Upper lobe of left lung (tissue), 6 donors: Measurements from ENCODE around the gene SIMC1. TPM values are rescaled to one million over a fixed set of nuclear protein-coding genes. Genes with fewer than 3 reads are reported as not detected.
"Not testable (repeated sequence)": the region's sequence is repeated elsewhere in the genome, so short reads cannot be mapped to it uniquely, and the experiment has no call there.

Source experiments
- ATAC-seq, 2 donors: fragments of 200-7000 bp; cut with Tn5 transposase; one replicate each; pipeline ENCODE4 v1.9.1; 2022; ENCODE audit warnings: mild to moderate bottlenecking in 2 of 2, moderate library complexity in 2 of 2; ENCODE audit not compliant: low FRiP score in 2 of 2
- DNase-seq, 2 donors: peaks; one replicate each; pipeline ENCODE4 v3.0.0-alpha.2; 2019 to 2020
- H3K27ac ChIP-seq, 4 donors: fragments of 200-600 bp; sonication (generic); one replicate each; pipeline ENCODE4 v1.5.1; 2016 to 2019
- H3K27me3 ChIP-seq, 4 donors: fragments of 200-600 bp; sonication (generic); one replicate each; pipeline ENCODE4 v1.5.1; 2017 to 2019
- H3K36me3 ChIP-seq, 4 donors: fragments of 200-600 bp; sonication (generic); one replicate each; pipeline ENCODE4 v1.5.1; 2016 to 2019
- H3K4me1 ChIP-seq, 4 donors: fragments of 200-600 bp; sonication (generic); one replicate each; pipeline ENCODE4 v1.5.1; 2018 to 2019
- H3K4me3 ChIP-seq, 4 donors: fragments of 200-600 bp; sonication (generic); one replicate each; pipeline ENCODE4 v1.5.1; 2017 to 2019; ENCODE audit warnings: mild to moderate bottlenecking in 2 of 4, moderate library complexity in 1 of 4
- H3K9me3 ChIP-seq, 4 donors: fragments of 200-600 bp; sonication (generic); one replicate each; pipeline ENCODE4 v1.5.1; 2018 to 2019
- EP300 ChIP-seq, 4 donors: sonication (generic); formaldehyde crosslinking; IDR thresholded peaks; one replicate each; pipeline ENCODE4 v1.5.1; 2017; ENCODE audit warnings: antibody characterized with exemption in 4 of 4, control low read depth in 2 of 4
- POLR2A ChIP-seq, 4 donors: fragments of 450-650 bp; IDR thresholded peaks; one replicate each; pipeline ENCODE4 v1.5.1; 2016 to 2017; ENCODE audit warnings: antibody characterized with exemption in 4 of 4, mild to moderate bottlenecking in 2 of 4
- POLR2AphosphoS5 ChIP-seq, 2 donors: sonication (generic); formaldehyde crosslinking; IDR thresholded peaks; one replicate each; pipeline ENCODE4 v1.5.1; 2017; ENCODE audit warnings: antibody characterized with exemption in 2 of 2
- WGBS, 2 donors: methylation state at CpG; one replicate each; pipeline ENCODE4 v1.1.5; 2017 to 2018; 5-methylcytosine and 5-hydroxymethylcytosine counted together
- total RNA-seq, 6 donors: library from RNA; depleted of rRNA in 4 of 6; stranded (reverse); fragments of >200 nt in 4 of 6; gene quantifications; one replicate each; pipeline versions ENCODE4 v1.1.0 to v1.2.1, GENCODE V29; 2016 to 2021
- TF ChIP-seq, protein P1 (sequence below), 6 experiments: fragments of 450-650 bp in 4 of 6; fragments of 200-600 bp in 2 of 6; sonication (generic) in 2 of 6; IDR thresholded peaks; one replicate each; pipeline ENCODE4 v1.5.1; 2016 to 2019; ENCODE audit warnings: antibody characterized with exemption in 6 of 6
- donor health status: DM: no; HTN: no; CAD: no; lungs with moderate emphysema.
- donor health status: DM: no; HTN: yes; CAD: no; lungs with severe emphysema.

SIMC1 gene
- total RNA-seq, 6 donors from 2014 or later, result 13.6 to 43.0 (median 21.2) TPM

DNA sequence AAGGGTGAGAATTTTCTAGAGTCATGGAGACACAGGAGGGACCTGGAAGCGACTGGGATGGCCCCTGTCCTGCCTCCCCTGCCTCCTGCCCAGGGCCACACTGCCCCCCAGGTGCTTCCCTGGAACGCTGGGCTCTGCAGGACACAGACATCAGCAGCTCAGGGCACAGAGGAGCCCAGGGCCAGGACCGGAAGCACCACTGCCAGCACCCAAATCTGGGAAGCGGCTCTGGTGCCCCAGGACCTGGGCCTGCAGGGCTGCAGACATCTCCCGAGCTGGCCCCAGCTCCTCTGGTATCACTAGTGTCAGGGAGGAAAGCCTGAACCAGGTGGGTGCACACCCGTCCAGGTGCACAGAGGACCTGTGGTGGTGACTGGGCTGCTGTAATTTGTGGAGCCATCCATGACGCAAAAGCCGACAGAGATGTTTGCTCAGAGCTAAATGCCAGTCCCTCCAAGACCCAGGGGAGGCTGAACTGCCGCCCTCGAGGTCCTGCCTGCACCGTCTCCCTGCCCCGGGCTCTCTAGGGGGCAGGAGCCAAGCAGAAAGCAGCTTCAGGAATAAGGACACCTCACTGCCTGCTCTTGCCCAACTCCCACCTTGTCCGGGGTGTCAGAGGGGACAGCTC lies 46.0 kb upstream of the SIMC1 start:
- ATAC-seq (no peak), DNase-seq (no peak)
- H3K27ac ChIP-seq, result no peak overlapping the region
- no peak overlapping the region for H3K4me3 ChIP-seq
- no peaks in the 10 kb centered on the region for H3K36me3 ChIP-seq
- 82% methylated on average over 13 of the region's 13 CpGs; no CpG with 5 or more reads in 1 of the 2 donors for WGBS, 2 donors
- no peaks in the 10 kb centered on the region for H3K27me3 ChIP-seq
- H3K4me1 ChIP-seq, result peaks cover 0 to 4% (median 2%) of the 10 kb centered on the region in 4 donors
- TF ChIP-seq POLR2A (IDR thresholded peaks at IDR 0.05) (no peak), EP300 (IDR thresholded peaks at IDR 0.05) (no peak), POLR2AphosphoS5 (IDR thresholded peaks at IDR 0.05) (no peak)
- TF ChIP-seq, protein P1, sequence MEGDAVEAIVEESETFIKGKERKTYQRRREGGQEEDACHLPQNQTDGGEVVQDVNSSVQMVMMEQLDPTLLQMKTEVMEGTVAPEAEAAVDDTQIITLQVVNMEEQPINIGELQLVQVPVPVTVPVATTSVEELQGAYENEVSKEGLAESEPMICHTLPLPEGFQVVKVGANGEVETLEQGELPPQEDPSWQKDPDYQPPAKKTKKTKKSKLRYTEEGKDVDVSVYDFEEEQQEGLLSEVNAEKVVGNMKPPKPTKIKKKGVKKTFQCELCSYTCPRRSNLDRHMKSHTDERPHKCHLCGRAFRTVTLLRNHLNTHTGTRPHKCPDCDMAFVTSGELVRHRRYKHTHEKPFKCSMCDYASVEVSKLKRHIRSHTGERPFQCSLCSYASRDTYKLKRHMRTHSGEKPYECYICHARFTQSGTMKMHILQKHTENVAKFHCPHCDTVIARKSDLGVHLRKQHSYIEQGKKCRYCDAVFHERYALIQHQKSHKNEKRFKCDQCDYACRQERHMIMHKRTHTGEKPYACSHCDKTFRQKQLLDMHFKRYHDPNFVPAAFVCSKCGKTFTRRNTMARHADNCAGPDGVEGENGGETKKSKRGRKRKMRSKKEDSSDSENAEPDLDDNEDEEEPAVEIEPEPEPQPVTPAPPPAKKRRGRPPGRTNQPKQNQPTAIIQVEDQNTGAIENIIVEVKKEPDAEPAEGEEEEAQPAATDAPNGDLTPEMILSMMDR (IDR thresholded peaks at IDR 0.05), result no peak
- H3K9me3 ChIP-seq, result no peaks in the 10 kb centered on the region

DNA sequence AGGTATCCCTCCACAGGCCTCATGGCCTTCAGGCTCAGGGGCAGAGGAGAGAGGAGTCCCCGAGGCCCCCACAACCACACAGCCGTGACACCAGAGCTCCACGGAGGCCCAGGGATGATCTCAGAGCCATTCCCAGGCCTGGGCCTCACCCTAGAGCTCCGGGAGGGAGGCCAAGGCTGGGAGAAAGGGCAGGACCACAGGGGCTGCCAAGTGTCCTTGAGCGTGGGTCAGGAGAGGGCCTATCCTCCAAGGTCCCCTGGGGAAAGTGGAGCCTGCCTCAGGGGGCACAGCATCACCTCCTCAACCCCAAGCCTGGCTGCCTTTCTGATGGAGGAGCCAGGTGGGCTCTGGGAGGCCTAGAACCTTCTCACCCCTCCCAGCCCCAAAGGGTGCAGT lies 45.5 kb upstream of the SIMC1 start:
- H3K9me3 ChIP-seq, H3K4me3 ChIP-seq, H3K4me1 ChIP-seq, H3K27ac ChIP-seq, H3K27me3 ChIP-seq, DNase-seq, H3K36me3 ChIP-seq, ATAC-seq: not testable (repeated sequence)
- WGBS, 2 donors, result 65 to 73% methylated on average over 2 to 5 of the region's 5 CpGs

DNA sequence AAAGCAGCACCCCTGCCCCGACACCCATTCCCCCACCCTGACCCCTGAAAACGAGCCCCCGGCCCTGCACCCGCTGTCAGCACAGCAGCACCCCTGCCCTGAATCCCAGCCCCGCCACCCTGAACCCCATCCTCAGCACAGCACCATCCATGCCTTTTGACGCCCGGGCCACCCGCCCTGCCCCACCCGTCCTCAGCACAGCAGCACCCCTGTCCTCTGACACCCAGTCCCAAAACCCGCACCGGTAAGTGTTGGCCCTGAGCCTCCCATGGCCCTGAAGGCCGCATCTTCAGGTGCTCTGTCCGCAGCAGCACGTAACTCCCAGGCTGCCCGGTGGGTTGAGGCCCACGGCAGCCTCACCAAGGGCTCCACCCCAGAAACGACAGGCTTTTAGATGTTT lies 44.6 kb upstream of the SIMC1 start:
- not testable (repeated sequence) for H3K9me3 ChIP-seq, H3K27ac ChIP-seq, DNase-seq, ATAC-seq, H3K27me3 ChIP-seq, H3K4me1 ChIP-seq, H3K36me3 ChIP-seq, H3K4me3 ChIP-seq
- WGBS, 2 donors, result 79 to 82% methylated on average over 9 to 15 of the region's 17 CpGs

DNA sequence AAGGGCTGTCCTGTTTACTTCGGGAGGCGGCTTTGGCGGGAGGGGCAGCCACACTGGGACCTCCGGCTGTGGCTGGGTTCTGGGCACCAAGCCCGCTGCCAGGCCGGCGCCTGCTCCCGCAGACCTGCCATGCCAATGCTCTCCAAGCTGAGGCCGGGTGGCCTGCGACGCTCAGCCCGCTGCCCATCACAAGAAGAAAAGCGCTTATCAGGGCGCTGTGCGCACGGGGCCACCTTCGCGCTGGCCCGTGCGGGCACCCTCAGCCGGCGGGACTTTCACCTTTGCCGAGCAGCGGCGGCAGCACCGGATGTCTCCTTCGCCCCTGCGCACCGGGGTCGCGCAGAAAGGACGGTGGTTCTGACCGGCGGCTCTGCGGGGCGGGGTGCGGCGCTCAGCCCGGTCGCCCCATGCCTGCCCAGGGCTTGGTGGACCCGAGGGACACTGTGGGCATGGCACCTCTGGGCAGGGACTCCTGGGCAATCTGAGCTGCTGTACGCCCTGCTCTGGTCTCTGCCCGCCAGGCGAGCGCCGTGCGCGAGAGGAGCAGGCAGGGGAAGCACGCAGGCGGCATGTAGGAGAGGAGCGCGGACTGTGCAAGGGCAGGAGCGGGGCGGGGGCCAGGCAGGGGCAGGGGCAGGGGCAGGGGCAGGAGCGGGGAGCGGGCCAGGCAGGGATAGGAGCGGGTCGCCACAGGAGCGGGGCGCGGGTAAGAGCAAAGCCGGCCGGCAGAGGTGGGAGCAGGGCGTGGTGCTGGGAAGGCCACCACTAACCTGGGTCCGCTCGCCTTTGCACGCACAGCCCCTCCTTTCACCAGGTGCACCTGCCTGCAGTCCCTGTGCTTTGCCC lies 43.8 kb upstream of the SIMC1 start:
- H3K27ac ChIP-seq, H3K27me3 ChIP-seq, H3K36me3 ChIP-seq, H3K9me3 ChIP-seq: not testable (repeated sequence)
- 15 to 20% methylated on average over 3 to 20 of the region's 67 CpGs for WGBS, 2 donors
- peak in 1 of 2 donors; percentile 5 for ATAC-seq
- peak overlapping the region in 3 of 4 donors; percentile 15 to 38 (median 33) for H3K4me3 ChIP-seq
- H3K4me1 ChIP-seq, result peaks cover 0 to 13% (median 6%) of the 10 kb centered on the region in 4 donors
- peak in 1 of 2 donors; percentile 78 for DNase-seq

DNA sequence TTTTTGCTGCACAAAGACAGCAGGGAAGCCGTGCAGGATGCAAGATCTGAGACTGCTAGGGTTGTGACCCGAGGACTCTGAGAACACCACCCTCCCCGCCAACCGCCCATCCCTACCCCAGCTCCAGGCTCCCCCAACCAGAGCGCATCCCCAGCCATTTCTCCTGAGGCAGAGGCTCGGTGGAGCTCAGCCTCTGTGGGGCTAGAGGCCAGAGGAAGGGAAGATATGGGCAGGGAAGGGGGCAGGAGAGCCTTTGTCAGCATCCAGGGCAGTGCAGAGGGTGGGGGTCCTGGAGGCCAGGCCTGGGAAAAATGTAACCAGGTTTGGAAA lies 43.2 kb upstream of the SIMC1 start:
- H3K27me3 ChIP-seq, ATAC-seq, H3K36me3 ChIP-seq, H3K9me3 ChIP-seq, DNase-seq, H3K27ac ChIP-seq, H3K4me3 ChIP-seq: not testable (repeated sequence)
- H3K4me1 ChIP-seq, result peaks cover 0 to 17% (median 6%) of the 10 kb centered on the region in 4 donors
- 12 to 39% methylated on average over 3 to 4 of the region's 6 CpGs for WGBS, 2 donors

DNA sequence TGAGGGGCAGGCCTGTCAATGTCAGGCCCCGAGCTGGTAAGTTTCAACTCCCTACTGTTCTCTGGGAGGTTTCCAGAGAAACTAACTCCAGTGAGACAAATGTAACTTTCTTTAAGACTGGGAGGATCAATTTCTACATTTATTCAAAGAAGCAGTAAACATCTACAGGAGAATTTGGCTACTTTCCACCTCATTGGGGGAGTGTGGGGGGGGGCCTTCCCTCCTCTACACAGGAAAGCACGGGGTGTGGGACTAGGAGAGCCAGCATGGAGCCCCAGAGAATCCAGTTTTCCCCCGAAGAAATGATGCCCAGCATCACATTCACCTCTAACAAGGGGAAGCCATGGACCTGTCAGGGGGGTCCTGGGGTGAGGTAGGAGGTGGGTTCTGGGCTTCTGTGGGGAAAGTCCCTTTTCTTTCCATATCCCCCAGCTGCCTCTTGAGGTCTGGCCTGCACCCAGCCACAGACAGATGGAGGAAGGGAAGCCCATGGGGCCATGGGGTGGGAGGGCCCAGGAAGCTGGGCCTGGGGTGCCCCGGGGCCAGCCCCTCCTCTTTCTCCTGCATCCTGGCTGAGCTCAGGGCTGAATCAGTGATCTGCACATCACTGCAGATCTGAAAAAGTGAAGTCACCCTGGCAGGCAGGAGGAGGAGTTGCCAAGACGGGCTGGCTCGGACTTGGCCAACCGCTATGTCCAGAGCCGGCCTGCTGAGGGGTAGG lies 42.6 kb upstream of the SIMC1 start:
- not testable (repeated sequence) for H3K9me3 ChIP-seq, ATAC-seq, H3K27me3 ChIP-seq, H3K4me3 ChIP-seq, H3K36me3 ChIP-seq, H3K27ac ChIP-seq, DNase-seq
- 20 to 61% methylated on average over 3 to 7 of the region's 8 CpGs for WGBS, 2 donors
- H3K4me1 ChIP-seq, result peaks cover 0 to 17% (median 6%) of the 10 kb centered on the region in 4 donors

DNA sequence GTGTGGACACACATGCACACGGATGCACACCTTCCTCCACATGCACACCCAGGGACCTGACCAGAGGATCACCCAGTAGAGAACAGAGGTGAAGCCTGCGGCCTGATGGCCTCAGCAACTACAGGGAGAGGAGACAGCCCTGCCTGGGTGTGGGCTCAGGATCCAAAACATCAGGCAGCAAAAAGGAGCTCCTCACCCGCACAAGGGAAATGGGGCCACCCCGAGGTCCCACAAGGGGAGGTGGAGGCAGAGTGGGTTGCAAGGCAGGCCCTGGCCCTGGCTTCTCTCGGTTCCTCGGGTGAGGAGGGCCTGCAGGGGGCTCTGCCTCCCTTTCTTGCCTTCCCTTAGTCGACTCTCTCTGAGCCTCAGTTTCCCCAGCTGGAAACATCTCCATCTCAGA lies 41.4 kb upstream of the SIMC1 start:
- H3K4me3 ChIP-seq, H3K9me3 ChIP-seq, ATAC-seq, DNase-seq, H3K36me3 ChIP-seq, H3K27ac ChIP-seq, H3K27me3 ChIP-seq: not testable (repeated sequence)
- H3K4me1 ChIP-seq, result peaks cover 0 to 17% (median 6%) of the 10 kb centered on the region in 4 donors
- 81% methylated on average over 5 of the region's 7 CpGs; no CpG with 5 or more reads in 1 of the 2 donors for WGBS, 2 donors

DNA sequence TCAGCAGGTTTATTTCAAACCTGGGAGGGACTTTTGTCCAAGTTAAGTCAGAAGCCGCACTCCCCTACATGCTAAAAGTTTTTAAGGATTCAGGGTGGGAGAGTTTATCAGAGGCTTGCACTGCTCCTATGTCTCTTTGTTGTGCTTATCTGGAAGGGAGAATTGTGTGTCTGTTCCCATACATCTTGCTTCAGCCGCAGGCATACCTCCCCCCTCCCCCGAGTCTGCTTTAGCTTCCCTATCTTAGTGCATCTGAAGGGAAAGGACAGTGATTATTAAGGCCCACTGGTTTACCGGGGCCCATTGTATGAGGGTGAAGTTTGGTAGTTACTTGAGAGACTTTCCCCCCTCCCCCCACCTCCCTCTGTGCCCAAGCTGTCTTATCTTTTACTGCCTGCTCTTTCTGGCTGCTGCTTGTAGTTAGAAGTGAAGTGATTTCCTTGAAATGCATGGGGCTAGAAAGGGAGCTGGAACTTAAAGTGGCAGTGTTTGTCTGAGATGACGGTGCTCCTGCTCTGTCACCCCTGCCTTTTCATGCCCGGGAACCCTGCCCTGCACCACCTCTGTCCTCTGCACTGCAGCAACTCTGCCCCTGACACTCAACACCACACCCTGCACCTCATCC lies 40.9 kb upstream of the SIMC1 start:
- WGBS, 2 donors, result 35 to 46% methylated on average over 6 of the region's 6 CpGs
- not testable (repeated sequence) for DNase-seq, H3K36me3 ChIP-seq, H3K4me3 ChIP-seq, H3K27me3 ChIP-seq, H3K9me3 ChIP-seq, H3K27ac ChIP-seq, ATAC-seq
- peaks cover 0 to 17% (median 6%) of the 10 kb centered on the region in 4 donors for H3K4me1 ChIP-seq

DNA sequence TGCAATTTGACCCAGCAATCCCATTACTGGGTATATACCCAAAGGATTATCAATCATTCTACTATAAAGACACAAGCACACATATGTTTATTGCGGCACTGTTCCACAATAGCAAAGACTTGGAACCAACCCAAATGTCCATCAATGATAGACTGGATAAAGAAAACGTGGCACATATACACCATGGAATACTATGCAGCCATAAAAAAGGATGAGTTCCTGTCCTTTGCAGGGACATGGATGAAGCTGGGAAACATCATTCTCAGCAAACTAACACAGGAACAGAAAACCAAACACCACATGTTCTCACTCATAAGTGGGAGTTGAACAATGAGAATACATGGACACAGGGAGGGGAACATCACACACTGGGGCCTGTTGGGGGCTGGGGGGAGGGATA lies 39.9 kb upstream of the SIMC1 start:
- peaks cover 0 to 17% (median 6%) of the 10 kb centered on the region in 4 donors for H3K4me1 ChIP-seq
- H3K27ac ChIP-seq, ATAC-seq, H3K9me3 ChIP-seq, DNase-seq, H3K36me3 ChIP-seq, H3K4me3 ChIP-seq, H3K27me3 ChIP-seq: not testable (repeated sequence)
- 63 to 64% methylated on average over 2 of the region's 2 CpGs for WGBS, 2 donors

DNA sequence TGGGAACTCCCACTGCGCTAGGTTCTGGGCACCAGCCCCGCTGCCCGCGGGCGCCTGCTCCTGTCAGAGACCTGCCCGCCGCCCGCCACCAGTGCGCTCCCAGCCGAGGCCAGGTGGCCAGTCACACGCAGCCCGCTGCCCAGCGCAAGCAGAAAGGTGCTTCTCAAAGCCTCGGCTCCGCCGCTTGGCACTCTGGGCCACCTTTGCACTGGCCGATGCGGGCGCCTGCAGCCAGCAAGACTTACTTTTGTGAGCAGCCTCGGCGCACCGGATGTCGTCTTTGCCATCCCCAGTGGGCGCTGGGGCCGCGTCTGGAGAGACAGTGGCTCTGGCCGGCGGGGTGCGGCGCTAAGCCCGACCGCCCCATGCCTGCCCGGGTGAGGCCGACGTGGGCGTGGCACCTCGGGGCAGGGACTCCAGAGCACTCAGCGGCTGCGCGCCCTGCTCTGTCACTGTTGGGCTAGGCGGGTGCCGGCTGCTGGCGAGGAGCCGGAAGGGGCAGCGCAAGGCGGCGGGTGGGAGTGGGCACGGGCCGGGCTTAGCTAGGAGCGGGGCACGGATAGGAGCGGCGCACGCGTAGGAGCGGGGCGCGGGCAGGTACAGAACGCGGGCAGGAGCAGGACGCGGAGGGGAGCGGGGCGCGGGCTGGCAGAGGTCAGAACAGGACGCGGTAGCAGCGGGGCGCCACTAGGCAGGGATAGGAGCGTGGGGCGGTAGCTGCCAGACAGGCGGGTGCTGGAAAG lies 39.1 kb upstream of the SIMC1 start:
- WGBS, 2 donors, result 0 to 3% methylated on average over 4 to 49 of the region's 72 CpGs
- not testable (repeated sequence) for H3K27me3 ChIP-seq, H3K9me3 ChIP-seq, H3K36me3 ChIP-seq, H3K27ac ChIP-seq
- peak in 1 of 2 donors; percentile 86 for DNase-seq
- ATAC-seq, result peak; percentile 57 to 66
- H3K4me3 ChIP-seq, result peak overlapping the region in 3 of 4 donors; percentile 33 to 43 (median 41)
- peaks cover 0 to 16% (median 5%) of the 10 kb centered on the region in 4 donors for H3K4me1 ChIP-seq
